Mucosa of rectum (tissue), 2 donors: ENCODE results near the gene MAN1A1.

Source experiments
- H3K27ac ChIP-seq, 2 donors: one replicate each; pipeline ENCODE4 v1.7.0; 2013; ENCODE audit warnings: inconsistent platforms in 2 of 2, low read depth in 2 of 2, low read length in 2 of 2
- H3K27me3 ChIP-seq, 2 donors: one replicate each; pipeline ENCODE4 v1.7.0; 2013; ENCODE audit warnings: low read length in 2 of 2; ENCODE audit not compliant: control insufficient read depth in 2 of 2, insufficient read depth in 2 of 2
- H3K36me3 ChIP-seq, 2 donors: one replicate each; pipeline ENCODE4 v1.7.0; 2013; ENCODE audit warnings: low read length in 2 of 2; ENCODE audit not compliant: control insufficient read depth in 2 of 2, insufficient read depth in 2 of 2
- H3K4me1 ChIP-seq, 2 donors: one replicate each; pipeline ENCODE4 v1.7.0; 2013; ENCODE audit warnings: low read length in 2 of 2, mild to moderate bottlenecking in 1 of 2; ENCODE audit not compliant: control insufficient read depth in 2 of 2, insufficient read depth in 2 of 2
- H3K4me3 ChIP-seq, 2 donors: one replicate each; pipeline ENCODE4 v1.7.0; 2013; ENCODE audit warnings: low read length in 2 of 2
- H3K9ac ChIP-seq, 2 donors: one replicate each; pipeline ENCODE4 v1.7.0; 2013; ENCODE audit warnings: low read length in 2 of 2, low read depth in 1 of 2, mild to moderate bottlenecking in 1 of 2
- H3K9me3 ChIP-seq, 2 donors: one replicate each; pipeline ENCODE4 v1.7.0; 2013; ENCODE audit warnings: low read length in 2 of 2; ENCODE audit not compliant: control insufficient read depth in 2 of 2
- donor health status: healthy.
- donor health status: Normal muscosa, but diverticular disease.

Gene MAN1A1

GRCh38 chr6:119227377-119227776 lies 122.2 kb downstream of the MAN1A1 start:
- Histone ChIP-seq H3K36me3 (peaks cover 0 to 2% of the 10 kb centered on the region in 2 donors), H3K9me3 (no peaks in the 10 kb centered on the region), H3K4me3 (no peak overlapping the region), H3K27ac (no peak overlapping the region), H3K9ac (no peak overlapping the region), H3K4me1 (no peaks in the 10 kb centered on the region), H3K27me3 (no peaks in the 10 kb centered on the region)

GRCh38 chr6:119226089-119226488 lies 123.5 kb downstream of the MAN1A1 start:
- Histone ChIP-seq H3K9ac (no peak overlapping the region), H3K9me3 (no peaks in the 10 kb centered on the region), H3K4me3 (no peak overlapping the region), H3K4me1 (no peaks in the 10 kb centered on the region), H3K27ac (no peak overlapping the region), H3K36me3 (peaks cover 0 to 2% of the 10 kb centered on the region in 2 donors), H3K27me3 (no peaks in the 10 kb centered on the region)

- H3K36me3 ChIP-seq: peaks cover 0 to 2% of the 10 kb centered on the region in 2 donors
- H3K4me1 ChIP-seq: no peaks in the 10 kb centered on the region
- no peak overlapping the region for H3K9ac ChIP-seq
- no peaks in the 10 kb centered on the region for H3K27me3 ChIP-seq
- no peaks in the 10 kb centered on the region for H3K9me3 ChIP-seq
- no peak overlapping the region for H3K4me3 ChIP-seq
- no peak overlapping the region for H3K27ac ChIP-seq
Measured at GRCh38 chr6:119224095-119224701, 125.4 kb downstream of the MAN1A1 start.

- no peak overlapping the region for H3K4me3 ChIP-seq
Measured at GRCh38 chr6:119220452-119220851, 129.1 kb downstream of the MAN1A1 start.

GRCh38 chr6:119218548-119218947 lies 131.0 kb downstream of the MAN1A1 start:
- H3K27me3 ChIP-seq: no peaks in the 10 kb centered on the region
- H3K27ac ChIP-seq: no peak overlapping the region
- H3K4me3 ChIP-seq: no peak overlapping the region
- H3K9ac ChIP-seq: no peak overlapping the region
- H3K36me3 ChIP-seq: no peaks in the 10 kb centered on the region
- H3K9me3 ChIP-seq: no peaks in the 10 kb centered on the region
- no peaks in the 10 kb centered on the region for H3K4me1 ChIP-seq

More at GRCh38 chr6:119220452-119220851, 129.1 kb downstream of the MAN1A1 start:
- no peak overlapping the region for H3K27ac ChIP-seq
- no peaks in the 10 kb centered on the region for H3K4me1 ChIP-seq
- H3K36me3 ChIP-seq: no peaks in the 10 kb centered on the region
- H3K9ac ChIP-seq: no peak overlapping the region
- H3K9me3 ChIP-seq: no peaks in the 10 kb centered on the region
- H3K27me3 ChIP-seq: no peaks in the 10 kb centered on the region

- Histone ChIP-seq H3K9me3 (no peaks in the 10 kb centered on the region), H3K4me3 (no peak overlapping the region), H3K36me3 (no peaks in the 10 kb centered on the region), H3K27ac (no peak overlapping the region), H3K4me1 (no peaks in the 10 kb centered on the region), H3K27me3 (no peaks in the 10 kb centered on the region), H3K9ac (no peak overlapping the region)
Measured at GRCh38 chr6:119215885-119216590, 133.5 kb downstream of the MAN1A1 start.

- Histone ChIP-seq H3K4me1 (no peaks in the 10 kb centered on the region), H3K36me3 (no peaks in the 10 kb centered on the region), H3K9me3 (no peaks in the 10 kb centered on the region), H3K27me3 (no peaks in the 10 kb centered on the region), H3K9ac (no peak overlapping the region), H3K4me3 (no peak overlapping the region), H3K27ac (no peak overlapping the region)
Measured at GRCh38 chr6:119215309-119215708, 134.3 kb downstream of the MAN1A1 start.

GRCh38 chr6:119210596-119210995 lies 139.0 kb downstream of the MAN1A1 start:
- H3K9ac ChIP-seq: no peak overlapping the region
- H3K4me3 ChIP-seq: no peak overlapping the region
- no peaks in the 10 kb centered on the region for H3K27me3 ChIP-seq
- H3K27ac ChIP-seq: no peak overlapping the region
- no peaks in the 10 kb centered on the region for H3K4me1 ChIP-seq
- peaks cover 0 to 2% of the 10 kb centered on the region in 2 donors for H3K36me3 ChIP-seq
- no peaks in the 10 kb centered on the region for H3K9me3 ChIP-seq

GRCh38 chr6:119209452-119210205 lies 139.9 kb downstream of the MAN1A1 start:
- Histone ChIP-seq H3K9ac (no peak overlapping the region), H3K9me3 (no peaks in the 10 kb centered on the region), H3K27ac (no peak overlapping the region), H3K36me3 (peaks cover 0 to 2% of the 10 kb centered on the region in 2 donors), H3K27me3 (no peaks in the 10 kb centered on the region), H3K4me1 (no peaks in the 10 kb centered on the region), H3K4me3 (no peak overlapping the region)
